ENCODE data around the gene ADAM22.

GRCh38 chr7:88243345-88243909 lies 309.4 kb downstream of the ADAM22 start:
- TF ChIP-seq POLR2AphosphoS5 (IDR thresholded peaks at IDR 0.05; ENCODE audit: low read depth) (no peak), CTCF (conservative IDR thresholded peaks at IDR 0.05; ENCODE audit: low read depth in 2 of 2) (peak; percentile 81 to 93), ZNF114 (CRISPR knock-in tag; IDR thresholded peaks at IDR 0.05) (no peak), STAT1 (IDR thresholded peaks at IDR 0.05; ENCODE audit: unreplicated experiment) (no peak), REST (IDR thresholded peaks at IDR 0.05; ENCODE audit: unreplicated experiment) (no peak), EZH2phosphoT487 (IDR thresholded peaks at IDR 0.05; ENCODE audit: unreplicated experiment) (no peak), CREB1 (CRISPR knock-in tag; IDR thresholded peaks at IDR 0.05; ENCODE audit: low read depth) (no peak)

All from GM23338 (cell line).